Uterus (tissue), 4 donors: Measurements from ENCODE around the gene RASA3. TPM values are rescaled to one million over a fixed set of nuclear protein-coding genes. Genes with fewer than 3 reads are reported as not detected.
A peak's percentile ranks its signal among the peaks of the same experiment; 100 is the strongest.

ENCODE experiments used
- DNase-seq, 2 donors: peaks; one replicate each; pipeline ENCODE4 v3.0.0-alpha.2; 2019 to 2020
- H3K27ac ChIP-seq, 2 donors: fragments of 200-600 bp; sonication (generic); 1 replicate in 1 of 2; 2 replicates in 1 of 2; pipeline ENCODE4 v1.5.1; 2016 to 2018
- H3K27me3 ChIP-seq, 2 donors: fragments of 200-600 bp; sonication (generic); one replicate each; pipeline ENCODE4 v1.5.1; 2018 to 2019; ENCODE audit warnings: control low read depth in 1 of 2
- H3K36me3 ChIP-seq, 2 donors: fragments of 200-600 bp; sonication (generic); one replicate each; pipeline ENCODE4 v1.5.1; 2019; ENCODE audit warnings: control low read depth in 1 of 2
- H3K4me1 ChIP-seq, 2 donors: fragments of 200-600 bp; sonication (generic); one replicate each; pipeline ENCODE4 v1.5.1; 2018 to 2019; ENCODE audit warnings: control low read depth in 1 of 2
- H3K4me3 ChIP-seq, 2 donors: fragments of 200-600 bp; sonication (generic); 1 replicate in 1 of 2; 2 replicates in 1 of 2; pipeline ENCODE4 v1.5.1; 2018 to 2019; ENCODE audit warnings: mild to moderate bottlenecking in 1 of 2
- H3K9me3 ChIP-seq, 2 donors: fragments of 200-600 bp; sonication (generic); one replicate each; pipeline ENCODE4 v1.5.1; 2019; ENCODE audit warnings: control low read depth in 1 of 2
- POLR2A ChIP-seq, 2 donors: fragments of 450-650 bp; IDR thresholded peaks; one replicate each; pipeline ENCODE4 v1.6.1; 2016; ENCODE audit warnings: antibody characterized with exemption in 2 of 2, mild to moderate bottlenecking in 1 of 2, moderate library complexity in 1 of 2
- intact Hi-C: fragments of 100-400 bp; cut with DNase I; formaldehyde crosslinking; loops from one replicate; pipeline ENCODE4 v1.15.1; 2023; ENCODE audit warnings: low total_unique reads
- total RNA-seq, 4 donors: library from RNA; depleted of rRNA in 3 of 4; stranded (reverse); fragments of >200 nt in 3 of 4; gene quantifications; one replicate each; pipeline versions ENCODE4 v1.1.0 to v1.2.4, GENCODE V29; 2014 to 2023
- TF ChIP-seq, protein P1 (sequence below), 4 experiments: fragments of 200-600 bp in 2 of 4; fragments of 450-650 bp in 2 of 4; sonication (generic) in 2 of 4; IDR thresholded peaks; one replicate each; pipeline ENCODE4 v1.5.1; 2016 to 2019; ENCODE audit warnings: antibody characterized with exemption in 4 of 4, mild to moderate bottlenecking in 2 of 4, moderate library complexity in 1 of 4
- donor health status: DM: yes; HTN: yes; CAD: no.

RASA3 gene
- total RNA-seq, 4 donors from 2014 or later: 8.5 to 31.6 (median 17.2) TPM

DNA sequence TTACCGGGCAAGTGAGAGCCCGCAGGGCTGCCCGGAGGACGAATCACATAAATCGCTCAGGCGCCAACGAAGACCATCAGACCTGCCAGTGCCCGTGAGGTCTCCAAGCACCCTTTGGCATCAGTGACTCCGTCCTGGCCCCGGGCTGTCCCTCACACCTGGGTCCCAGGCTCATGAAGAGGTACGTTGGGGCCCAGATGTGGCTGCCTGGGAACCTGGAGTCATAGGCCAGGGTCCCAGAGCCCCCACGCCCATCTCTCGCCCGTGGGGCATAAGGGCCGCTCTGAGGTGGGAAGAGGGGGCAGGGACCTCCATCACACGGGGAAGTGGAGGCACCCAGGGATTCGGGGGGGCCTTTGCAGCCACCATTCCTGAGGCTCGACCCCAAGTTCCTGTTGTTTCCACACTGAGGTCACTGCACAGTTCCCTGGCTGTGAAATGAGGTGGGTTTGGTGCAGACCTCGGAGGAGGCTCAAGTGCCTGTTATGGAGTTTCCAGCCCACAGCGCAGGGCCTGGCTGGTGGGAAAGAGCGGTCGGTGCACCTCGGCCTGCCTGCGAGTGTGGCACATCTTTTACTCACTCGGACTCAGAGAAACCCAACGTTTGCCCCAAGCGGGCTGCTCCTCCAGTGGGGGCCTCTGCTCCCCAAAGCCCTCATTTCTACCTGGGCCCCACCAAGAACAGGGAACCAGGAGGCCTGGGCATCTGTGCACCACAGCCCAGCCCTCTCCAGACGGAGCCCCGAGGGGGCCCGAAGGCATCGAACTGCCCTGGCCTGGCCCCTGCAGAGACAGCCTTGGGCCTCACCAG lies 122.6 kb downstream of the RASA3 start:
- Histone ChIP-seq H3K27me3 (no peaks in the 10 kb centered on the region), H3K27ac (no peak overlapping the region), H3K4me1 (no peaks in the 10 kb centered on the region), H3K36me3 (no peaks in the 10 kb centered on the region), H3K9me3 (no peaks in the 10 kb centered on the region), H3K4me3 (no peak overlapping the region)
- intact Hi-C loops: no loop called here
- TF ChIP-seq, protein P1, sequence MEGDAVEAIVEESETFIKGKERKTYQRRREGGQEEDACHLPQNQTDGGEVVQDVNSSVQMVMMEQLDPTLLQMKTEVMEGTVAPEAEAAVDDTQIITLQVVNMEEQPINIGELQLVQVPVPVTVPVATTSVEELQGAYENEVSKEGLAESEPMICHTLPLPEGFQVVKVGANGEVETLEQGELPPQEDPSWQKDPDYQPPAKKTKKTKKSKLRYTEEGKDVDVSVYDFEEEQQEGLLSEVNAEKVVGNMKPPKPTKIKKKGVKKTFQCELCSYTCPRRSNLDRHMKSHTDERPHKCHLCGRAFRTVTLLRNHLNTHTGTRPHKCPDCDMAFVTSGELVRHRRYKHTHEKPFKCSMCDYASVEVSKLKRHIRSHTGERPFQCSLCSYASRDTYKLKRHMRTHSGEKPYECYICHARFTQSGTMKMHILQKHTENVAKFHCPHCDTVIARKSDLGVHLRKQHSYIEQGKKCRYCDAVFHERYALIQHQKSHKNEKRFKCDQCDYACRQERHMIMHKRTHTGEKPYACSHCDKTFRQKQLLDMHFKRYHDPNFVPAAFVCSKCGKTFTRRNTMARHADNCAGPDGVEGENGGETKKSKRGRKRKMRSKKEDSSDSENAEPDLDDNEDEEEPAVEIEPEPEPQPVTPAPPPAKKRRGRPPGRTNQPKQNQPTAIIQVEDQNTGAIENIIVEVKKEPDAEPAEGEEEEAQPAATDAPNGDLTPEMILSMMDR (IDR thresholded peaks at IDR 0.05): no peak
- TF ChIP-seq POLR2A (IDR thresholded peaks at IDR 0.05): no peak
- no peak for DNase-seq

DNA sequence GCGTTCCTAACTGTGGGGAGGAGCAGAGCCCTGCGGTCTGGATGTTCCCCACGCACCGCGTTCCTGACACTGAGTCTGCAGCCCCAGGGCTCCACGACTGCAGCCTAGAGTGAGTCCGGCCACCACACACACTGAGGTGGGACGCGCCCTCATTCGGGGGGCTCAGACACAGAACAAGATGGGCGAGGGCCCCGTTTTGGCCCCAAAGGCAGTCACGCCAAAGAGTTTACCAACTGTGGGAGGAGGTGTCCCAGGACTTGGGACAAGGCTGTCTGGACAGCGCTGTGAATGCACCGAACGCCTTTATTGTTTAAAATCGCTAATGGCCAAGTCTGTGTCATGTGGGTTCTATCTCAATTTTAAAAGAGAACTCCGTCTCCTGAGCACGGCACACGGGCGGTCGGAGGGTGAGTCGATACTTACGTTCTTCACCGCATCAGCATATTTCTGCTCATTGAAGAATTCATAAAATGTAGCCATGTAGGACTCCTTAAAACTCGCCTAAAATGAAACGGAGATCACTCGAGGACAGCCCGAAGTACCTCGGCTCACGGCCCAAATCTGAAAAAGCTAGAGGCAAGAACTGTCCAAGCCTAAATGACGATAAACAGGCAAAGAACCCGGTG lies 123.3 kb downstream of the RASA3 start:
- no peaks in the 10 kb centered on the region for H3K9me3 ChIP-seq
- no peak overlapping the region for H3K4me3 ChIP-seq
- H3K4me1 ChIP-seq: no peaks in the 10 kb centered on the region
- intact Hi-C loops: no loop called here
- TF ChIP-seq, protein P1 (IDR thresholded peaks at IDR 0.05): no peak
- no peak for TF ChIP-seq POLR2A (IDR thresholded peaks at IDR 0.05)
- no peak overlapping the region for H3K27ac ChIP-seq
- H3K36me3 ChIP-seq: no peaks in the 10 kb centered on the region
- no peaks in the 10 kb centered on the region for H3K27me3 ChIP-seq
- DNase-seq: no peak

DNA sequence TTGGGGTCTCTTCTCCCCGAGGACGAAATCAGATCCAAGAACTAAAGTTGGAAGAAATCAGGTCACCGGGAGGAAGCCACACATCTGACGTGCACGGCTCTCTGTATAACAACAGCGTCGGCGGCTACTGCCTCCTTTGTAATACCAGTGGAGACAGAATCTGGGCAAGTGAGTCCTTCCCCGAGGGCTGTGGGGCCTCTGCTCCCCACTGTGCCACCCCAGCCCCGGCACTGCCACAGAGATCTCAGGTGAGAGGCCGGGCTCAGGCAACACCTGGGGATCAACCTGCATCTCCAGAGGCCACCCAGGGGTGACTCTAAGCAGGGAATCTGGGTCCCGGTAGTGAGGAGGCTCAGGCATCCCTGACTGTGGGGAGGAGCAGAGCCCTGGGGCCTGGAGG lies 124.9 kb downstream of the RASA3 start:
- TF ChIP-seq, protein P1 (IDR thresholded peaks at IDR 0.05): no peak
- no peak for TF ChIP-seq POLR2A (IDR thresholded peaks at IDR 0.05)
- intact Hi-C loops: no loop called here
- Histone ChIP-seq H3K4me3 (no peak overlapping the region), H3K27ac (no peak overlapping the region), H3K36me3 (no peaks in the 10 kb centered on the region), H3K4me1 (no peaks in the 10 kb centered on the region), H3K27me3 (no peaks in the 10 kb centered on the region), H3K9me3 (no peaks in the 10 kb centered on the region)
- peak in 1 of 2 donors; percentile 4 for DNase-seq

DNA sequence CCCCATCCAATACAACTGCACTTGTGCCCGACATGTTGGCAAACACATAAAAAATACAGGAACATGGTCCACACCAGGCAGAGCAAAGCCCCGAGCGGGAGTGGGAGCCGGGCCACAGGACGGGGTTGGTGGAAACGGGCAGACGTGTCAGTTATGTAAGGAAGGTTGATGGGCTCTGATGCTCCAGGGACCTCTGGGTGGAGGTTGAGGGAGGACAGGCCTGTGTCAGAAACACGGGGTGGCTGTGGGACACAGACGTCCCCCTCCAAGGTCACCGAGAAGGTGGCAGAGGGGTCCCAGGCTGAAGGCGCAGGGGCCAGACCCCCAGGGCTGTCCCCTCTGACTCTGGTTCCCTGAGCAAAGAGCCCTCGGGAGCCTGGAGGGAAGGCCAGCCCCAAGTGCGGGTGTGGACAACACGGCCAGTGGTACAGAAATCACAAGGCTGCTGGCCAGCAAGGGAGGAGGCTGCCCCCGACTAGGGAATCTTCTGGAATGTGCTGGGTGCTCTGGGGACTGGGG lies 127.2 kb downstream of the RASA3 start:
- H3K27ac ChIP-seq: no peak overlapping the region
- H3K27me3 ChIP-seq: no peaks in the 10 kb centered on the region
- H3K4me1 ChIP-seq: no peaks in the 10 kb centered on the region
- no peaks in the 10 kb centered on the region for H3K36me3 ChIP-seq
- H3K9me3 ChIP-seq: no peaks in the 10 kb centered on the region
- intact Hi-C loops: no loop called here
- TF ChIP-seq, protein P1 (IDR thresholded peaks at IDR 0.05): no peak
- no peak for TF ChIP-seq POLR2A (IDR thresholded peaks at IDR 0.05)
- H3K4me3 ChIP-seq: no peak overlapping the region
- DNase-seq: no peak
